ENCODE data around the gene SH2D5.

SH2D5 gene

GRCh38 chr1:20732071-20732587, 374 bp downstream of the SH2D5 start (continued):
- TF ChIP-seq ZNF555 (tag by site-specific recombination; conservative IDR thresholded peaks at IDR 0.05) (no peak), ZNF239 (tag by site-specific recombination; IDR thresholded peaks at IDR 0.05) (peak; percentile 99), ZNF132 (tag by site-specific recombination; IDR thresholded peaks at IDR 0.05; ENCODE audit: borderline replicate concordance) (no peak), ZNF513 (tag by site-specific recombination; IDR thresholded peaks at IDR 0.05) (no peak), ZNF670 (tag by site-specific recombination; IDR thresholded peaks at IDR 0.05; ENCODE audit: low read depth) (no peak), GFI1B (tag by site-specific recombination; IDR thresholded peaks at IDR 0.05) (no peak), ZNF391 (tag by site-specific recombination; IDR thresholded peaks at IDR 0.05; ENCODE audit: borderline replicate concordance, low read depth) (peak; percentile 64; the same call in 1 of the 2 replicates), ZIC2 (tag by site-specific recombination; IDR thresholded peaks at IDR 0.05) (no peak), TSHZ1 (tag by site-specific recombination; IDR thresholded peaks at IDR 0.05; ENCODE audit: borderline replicate concordance) (no peak; the same call in 1 of the 2 replicates), ZNF302 (tag by site-specific recombination; IDR thresholded peaks at IDR 0.05; ENCODE audit: low read depth) (no peak), ZNF223 (tag by site-specific recombination; IDR thresholded peaks at IDR 0.05) (no peak), ZNF174 (tag by site-specific recombination; IDR thresholded peaks at IDR 0.05) (no peak), ZNF311 (tag by site-specific recombination; IDR thresholded peaks at IDR 0.05; ENCODE audit: borderline replicate concordance) (no peak), ZNF791 (tag by site-specific recombination; IDR thresholded peaks at IDR 0.05) (no peak), PATZ1 (tag by site-specific recombination; IDR thresholded peaks at IDR 0.05) (peak; percentile 80), ZNF658 (tag by site-specific recombination; IDR thresholded peaks at IDR 0.05) (no peak), ZBTB49 (tag by site-specific recombination; IDR thresholded peaks at IDR 0.05; ENCODE audit: low read depth) (no peak), ZNF133 (tag by site-specific recombination; IDR thresholded peaks at IDR 0.05) (no peak), ZNF169 (tag by site-specific recombination; IDR thresholded peaks at IDR 0.05) (no peak), ZNF449 (tag by site-specific recombination; IDR thresholded peaks at IDR 0.05) (no peak), ZNF785 (tag by site-specific recombination; IDR thresholded peaks at IDR 0.05) (0 out of 2 replicates have a peak, but pooled peaks have one; percentile 15), PRDM6 (tag by site-specific recombination; IDR thresholded peaks at IDR 0.05) (no peak)
- TF ChIP-seq, protein P1, sequence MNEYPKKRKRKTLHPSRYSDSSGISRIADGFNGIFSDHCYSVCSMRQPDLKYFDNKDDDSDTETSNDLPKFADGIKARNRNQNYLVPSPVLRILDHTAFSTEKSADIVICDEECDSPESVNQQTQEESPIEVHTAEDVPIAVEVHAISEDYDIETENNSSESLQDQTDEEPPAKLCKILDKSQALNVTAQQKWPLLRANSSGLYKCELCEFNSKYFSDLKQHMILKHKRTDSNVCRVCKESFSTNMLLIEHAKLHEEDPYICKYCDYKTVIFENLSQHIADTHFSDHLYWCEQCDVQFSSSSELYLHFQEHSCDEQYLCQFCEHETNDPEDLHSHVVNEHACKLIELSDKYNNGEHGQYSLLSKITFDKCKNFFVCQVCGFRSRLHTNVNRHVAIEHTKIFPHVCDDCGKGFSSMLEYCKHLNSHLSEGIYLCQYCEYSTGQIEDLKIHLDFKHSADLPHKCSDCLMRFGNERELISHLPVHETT (tag by site-specific recombination; IDR thresholded peaks at IDR 0.05) = peak; percentile 51
- TF ChIP-seq, protein P2, sequence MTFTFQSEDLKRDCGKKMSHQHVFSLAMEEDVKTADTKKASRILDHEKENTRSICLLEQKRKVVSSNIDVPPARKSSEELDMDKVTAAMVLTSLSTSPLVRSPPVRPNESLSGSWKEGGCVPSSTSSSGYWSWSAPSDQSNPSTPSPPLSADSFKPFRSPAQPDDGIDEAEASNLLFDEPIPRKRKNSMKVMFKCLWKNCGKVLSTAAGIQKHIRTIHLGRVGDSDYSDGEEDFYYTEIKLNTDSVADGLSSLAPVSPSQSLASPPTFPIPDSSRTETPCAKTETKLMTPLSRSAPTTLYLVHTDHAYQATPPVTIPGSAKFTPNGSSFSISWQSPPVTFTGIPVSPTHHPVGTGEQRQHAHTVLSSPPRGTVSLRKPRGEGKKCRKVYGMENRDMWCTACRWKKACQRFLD (tag by site-specific recombination; IDR thresholded peaks at IDR 0.05) = no peak
